GM12878 (cell line): ENCODE data around the gene PPP2R2D. TPM values are rescaled to one million over a fixed set of nuclear protein-coding genes. Genes with fewer than 3 reads are reported as not detected.

ENCODE experiments used
- ATAC-seq: fragments of 200-7000 bp; cut with Tn5 transposase; 3 replicates; pipeline ENCODE4 v1.9.1; 2020; ENCODE audit warnings: mild to moderate bottlenecking, moderate library complexity
- BruUV-seq: library from RNA; stranded (reverse); fragments of 400-500 nt; replicated peaks from 2 replicates; lab custom pipeline; 2021; lab: Mats Ljungman, UMichigan
- CTCF ChIA-PET: fragments of 300-600 bp; sonication (Branson Sonifier 250); formaldehyde crosslinking; extraction: SDS; loops from one replicate; lab custom pipeline; 2021; ENCODE audit warnings: inconsistent platforms; lab: Yijun Ruan, JAX
- POLR2A ChIA-PET: fragments of 350-600 bp; formaldehyde crosslinking; extraction: SDS; loops from one replicate; lab custom pipeline; 2021; ENCODE audit warnings: inconsistent platforms; lab: Charles Lee
- RAD21 ChIA-PET: fragments of 300-600 bp; sonication (Branson Sonifier 250); formaldehyde crosslinking; loops from one replicate; lab custom pipeline; 2023; ENCODE audit warnings: antibody characterized with exemption; ENCODE audit not compliant: unreplicated experiment; lab: Charles Lee
- SMC1A ChIA-PET: fragments of 300-600 bp; sonication (Branson Sonifier 250); formaldehyde crosslinking; loops from one replicate; lab custom pipeline; 2023; ENCODE audit not compliant: unreplicated experiment, uncharacterized antibody; lab: Charles Lee
- DNase-seq: peaks from one replicate; pipeline ENCODE4 v3.0.0-alpha.2; 2011; ENCODE audit warnings: low read depth, low spot score
- FAIRE-seq: peaks from 3 replicates; lab custom pipeline; 2011; peaks lifted over from hg19 to GRCh38; lab: Jason Lieb, UNC
- H2AFZ ChIP-seq: 2 replicates; pipeline ENCODE4 v1.6.0; 2011; ENCODE audit warnings: low read depth, low read length, control low read depth; ENCODE audit not compliant: control insufficient read depth
- H3K27ac ChIP-seq: 2 replicates; pipeline ENCODE4 v1.5.1; 2011; ENCODE audit warnings: control low read depth; ENCODE audit not compliant: control insufficient read depth, insufficient read depth
- H3K27me3 ChIP-seq, 2 experiments: replicated peaks in 1 of 2; 2 replicates each; pipeline versions ENCODE4 v1.6.0 to v1.6.1; 2011; ENCODE audit warnings: low read length in 1 of 2; ENCODE audit not compliant: control insufficient read depth in 2 of 2, insufficient read depth in 2 of 2
- H3K36me3 ChIP-seq, 2 experiments: 2 replicates each; pipeline ENCODE4 v1.5.1; 2011; ENCODE audit warnings: low read length in 1 of 2; ENCODE audit not compliant: control insufficient read depth in 2 of 2, insufficient read depth in 2 of 2
- H3K4me1 ChIP-seq: 2 replicates; pipeline ENCODE4 v1.6.1; 2011; ENCODE audit warnings: mild to moderate bottlenecking, low read length, moderate library complexity, mixed read lengths; ENCODE audit not compliant: control insufficient read depth, insufficient read depth
- H3K4me2 ChIP-seq: 2 replicates; pipeline ENCODE4 v1.6.0; 2011; ENCODE audit warnings: control low read depth; ENCODE audit not compliant: control insufficient read depth, insufficient read depth
- H3K4me3 ChIP-seq: fragments of 200-600 bp; sonication (generic); 2 replicates; pipeline ENCODE4 v1.5.1; 2016
- H3K79me2 ChIP-seq: 2 replicates; pipeline ENCODE4 v1.6.0; 2011; ENCODE audit warnings: low read length; ENCODE audit not compliant: control insufficient read depth, insufficient read depth
- H3K9ac ChIP-seq: 2 replicates; pipeline ENCODE4 v1.8.0; 2011; ENCODE audit warnings: low read length, control low read depth, mixed read lengths; ENCODE audit not compliant: control insufficient read depth, insufficient read depth
- H3K9me3 ChIP-seq: replicated peaks from 3 replicates; pipeline ENCODE4 v1.5.1; 2011; ENCODE audit warnings: mild to moderate bottlenecking, low read length; ENCODE audit not compliant: control insufficient read depth, insufficient read depth
- H4K20me1 ChIP-seq: 2 replicates; pipeline ENCODE4 v1.6.0; 2011; ENCODE audit not compliant: control insufficient read depth, insufficient read depth
- ATF3 ChIP-seq: IDR thresholded peaks from 2 replicates; pipeline ENCODE4 v1.6.1; 2011; ENCODE audit warnings: low read depth, mild to moderate bottlenecking, low read length, moderate library complexity, borderline replicate concordance; ENCODE audit errors: extremely low read depth
- BCLAF1 ChIP-seq: fragments of 450-650 bp; IDR thresholded peaks from 2 replicates; pipeline ENCODE4 v1.6.1; 2017; ENCODE audit warnings: antibody characterized with exemption, mild to moderate bottlenecking, moderate library complexity
- EGR1 ChIP-seq, 2 experiments: IDR thresholded peaks; 1 replicate in 1 of 2; 2 replicates in 1 of 2; pipeline ENCODE4 v1.6.1; 2011 to 2012; ENCODE audit warnings: low read depth in 2 of 2, low read length in 2 of 2, borderline replicate concordance in 1 of 2, mild to moderate bottlenecking in 1 of 2, moderate library complexity in 1 of 2
- HCFC1 ChIP-seq: fragments of 150-350 bp; IDR thresholded peaks from 2 replicates; pipeline ENCODE4 v1.6.1; 2014; ENCODE audit warnings: low read length
- IKZF1 ChIP-seq: fragments of 450-650 bp; conservative IDR thresholded peaks from 2 replicates; pipeline ENCODE4 v1.6.1; 2017; ENCODE audit warnings: antibody characterized with exemption, mild to moderate bottlenecking
- MAX ChIP-seq: IDR thresholded peaks from 2 replicates; pipeline ENCODE4 v1.6.1; 2012; ENCODE audit warnings: low read depth, low read length, improper control_type of control experiment
- MEF2A ChIP-seq: IDR thresholded peaks from 2 replicates; pipeline ENCODE4 v1.6.1; 2011; ENCODE audit warnings: low read depth, mild to moderate bottlenecking, low read length, moderate library complexity; ENCODE audit not compliant: insufficient read depth
- NFYB ChIP-seq: IDR thresholded peaks from 2 replicates; pipeline ENCODE4 v1.6.1; 2011; ENCODE audit warnings: low read depth, mild to moderate bottlenecking, low read length, improper control_type of control experiment, moderate library complexity; ENCODE audit not compliant: insufficient read depth
- NR2F1 ChIP-seq: fragments of 450-650 bp; conservative IDR thresholded peaks from 2 replicates; pipeline ENCODE4 v1.6.1; 2017; ENCODE audit warnings: mild to moderate bottlenecking
- PAX5 ChIP-seq: IDR thresholded peaks from 2 replicates; pipeline ENCODE4 v1.6.1; 2011; ENCODE audit warnings: low read depth, low read length, borderline replicate concordance
- POLR2A ChIP-seq: IDR thresholded peaks from 2 replicates; pipeline ENCODE4 v1.6.1; 2011; ENCODE audit warnings: low read depth, mild to moderate bottlenecking, low read length
- POLR2AphosphoS2 ChIP-seq: IDR thresholded peaks from 2 replicates; pipeline ENCODE4 v1.6.1; 2011; ENCODE audit warnings: low read depth, mild to moderate bottlenecking, low read length, improper control_type of control experiment, moderate library complexity
- POLR2AphosphoS5 ChIP-seq: IDR thresholded peaks from 2 replicates; pipeline ENCODE4 v1.6.1; 2011; ENCODE audit warnings: mild to moderate bottlenecking, low read length, inconsistent platforms
- POU2F2 ChIP-seq: IDR thresholded peaks from 3 replicates; pipeline ENCODE4 v1.6.1; 2011; ENCODE audit warnings: low read depth, mild to moderate bottlenecking, low read length, borderline replicate concordance
- RB1 ChIP-seq: fragments of 450-650 bp; formaldehyde crosslinking; IDR thresholded peaks from 2 replicates; pipeline ENCODE4 v1.6.1; 2017; ENCODE audit warnings: mild to moderate bottlenecking, borderline replicate concordance
- SIX5 ChIP-seq: IDR thresholded peaks from 2 replicates; pipeline ENCODE4 v1.6.1; 2011; ENCODE audit warnings: mild to moderate bottlenecking, low read depth, low read length, moderate library complexity; ENCODE audit not compliant: severe bottlenecking
- SMAD5 ChIP-seq: IDR thresholded peaks from 2 replicates; pipeline ENCODE4 v1.6.1; 2016; ENCODE audit warnings: antibody characterized with exemption, low read depth
- SP1 ChIP-seq: IDR thresholded peaks from one replicate; pipeline ENCODE4 v1.6.1; 2011; ENCODE audit warnings: low read depth, low read length
- TAF1 ChIP-seq: IDR thresholded peaks from 2 replicates; pipeline ENCODE4 v1.6.1; 2011; ENCODE audit warnings: mild to moderate bottlenecking, low read depth, low read length, borderline replicate concordance
- YY1 ChIP-seq: IDR thresholded peaks from 2 replicates; pipeline ENCODE4 v1.6.1; 2011; ENCODE audit warnings: low read depth, mild to moderate bottlenecking, low read length
- WGBS: methylation state at CpG from one replicate; pipeline ENCODE4 v1.1.6; 2016; ENCODE audit warnings: low lambda C conversion rate; ENCODE audit not compliant: insufficient replicate concordance, insufficient coverage; ENCODE audit errors: missing lambda C conversion rate; 5-methylcytosine and 5-hydroxymethylcytosine counted together
- in situ Hi-C: fragments of 300-500 bp; cut with MboI; formaldehyde crosslinking; loops from 9 replicates; pipeline ENCODE4 v1.14.3; 2018; ENCODE audit warnings: mixed read lengths
- intact Hi-C: fragments of 100-400 bp; cut with micrococcal nuclease; formaldehyde crosslinking; loops from one replicate; pipeline ENCODE4 v1.14.2; 2022; ENCODE audit not compliant: unreplicated experiment
- polyA plus RNA-seq, 11 experiments: library from polyadenylated mRNA; depleted of rRNA in 4 of 11; unstranded in 6 of 11; stranded (reverse) in 5 of 11; fragments of >200 nt; fragmentation: Nextera tagmentation in 4 of 11; fragmentation: Illumina TruSeq in 1 of 11; extraction: Ambion mirVana in 4 of 11; extraction: Trizol in 1 of 11; gene quantifications; 1 replicate in 1 of 11; 2 replicates in 10 of 11; pipeline versions ENCODE4 v1.2.1 to v1.2.3, GENCODE V29; 2011 to 2016; ENCODE audit warnings: inconsistent platforms in 2 of 11, missing spikeins in 2 of 11, low read depth in 1 of 11
- total RNA-seq, 4 experiments: library from RNA; depleted of rRNA in 3 of 4; stranded (reverse); fragments of >200 nt in 3 of 4; fragmentation: Illumina TruSeq in 1 of 4; extraction: Trizol in 1 of 4; gene quantifications; 2 replicates each; pipeline versions ENCODE4 v1.2.1 to v1.2.3, GENCODE V29; 2013 to 2021

PPP2R2D gene
- total and polyA plus RNA-seq, 10 of the 15 experiments (the other 5 are each of a cell fraction or from before 2014, with no cell fraction given): 2.8 to 41.9 (median 21.8) TPM

GRCh38 chr10:131981429-131982184, 80.8 kb downstream of the PPP2R2D start, which contains the start of gene BNIP3:
Gene BNIP3 (minus strand): TSS chr10:131981923. CDS start chr10:131981806, 117 bp downstream.
- ChIA-PET CTCF (interaction anchor here (1.5 kb wide), 1 partner anchor 41 kb away, joined by 5 read pairs; no protein-coding TSS in a partner anchor), SMC1A (no interaction called here), POLR2A (no interaction called here), RAD21 (interaction anchor here (1.3 kb wide), 1 partner anchor 41 kb away, joined by 3 read pairs; no protein-coding TSS in a partner anchor)
- peaks cover 0 to 11% of the 10 kb centered on the region in 2 experiments; a peak in 2 of 4 replicates for H3K36me3 ChIP-seq
- H3K9ac ChIP-seq: peak within 1 kb of the TSS; percentile 81
- ATAC-seq (peak; percentile 97), DNase-seq (peak; percentile 75), FAIRE-seq (no peak)
- H3K27ac ChIP-seq: peak within 1 kb of the TSS; percentile 55
- no TSS peak for BruUV-seq
- intact Hi-C loops (loop anchor here (2.0 kb wide), 1 partner anchor 81 kb away; the partner anchor contains the start of gene PPP2R2D), in situ Hi-C loops (loop anchor here (5.0 kb wide), 1 partner anchor 84 kb away; no protein-coding TSS in a partner anchor)
- peak within 1 kb of the TSS; percentile 85 for H2AFZ ChIP-seq
- H4K20me1 ChIP-seq: peaks cover 11% of the 10 kb centered on the region
- WGBS: 1% methylated on average over 47 of the region's 100 CpGs
- peak within 1 kb of the TSS; percentile 77 for H3K4me2 ChIP-seq
- H3K4me1 ChIP-seq: no peaks in the 10 kb centered on the region; the same call in 1 of the 2 replicates
- peak within 1 kb of the TSS; percentile 98 for H3K4me3 ChIP-seq
- peaks cover 53% of the 10 kb centered on the region for H3K79me2 ChIP-seq
- no peaks in the 10 kb centered on the region for H3K27me3 ChIP-seq
- H3K9me3 ChIP-seq: no peaks in the 10 kb centered on the region; the same call in 2 of the 3 replicates
- peak; percentile 79 for TF ChIP-seq POLR2A
- TF ChIP-seq MEF2A: 0 out of 2 replicates have a peak, but pooled peaks have one; percentile 23
- TF ChIP-seq SMAD5: no peak
- peak; percentile 62 for TF ChIP-seq MAX
- no peak for TF ChIP-seq SIX5
- peak; percentile 42; the same call in 1 of the 2 replicates for TF ChIP-seq TAF1
- peak; percentile 99 for TF ChIP-seq IKZF1
- TF ChIP-seq EGR1 (IDR thresholded peaks at IDR 0.05; ENCODE audit: borderline replicate concordance in 1 of 2, low read depth in 2 of 2, low read length in 2 of 2): 0 out of 3 replicates have a peak, but pooled peaks of 1 of the 2 experiments have one; percentile 33
- peak; percentile 75; the same call in 1 of the 2 replicates for TF ChIP-seq BCLAF1
- peak; percentile 56; the same call in 1 of the 2 replicates for TF ChIP-seq POLR2AphosphoS2
- TF ChIP-seq YY1: 0 out of 2 replicates have a peak, but pooled peaks have one; percentile 30
- TF ChIP-seq NFYB: peak; percentile 57; the same call in 1 of the 2 replicates
- TF ChIP-seq ATF3: peak; percentile 31; the same call in 1 of the 2 replicates
- peak; percentile 54; the same call in 1 of the 2 replicates for TF ChIP-seq POLR2AphosphoS5
- peak; percentile 54 for TF ChIP-seq SP1
- TF ChIP-seq NR2F1: peak; percentile 74
- 0 out of 2 replicates have a peak, but pooled peaks have one; percentile 36 for TF ChIP-seq RB1
- peak; percentile 73; the same call in 1 of the 2 replicates for TF ChIP-seq PAX5
- TF ChIP-seq POU2F2: no peak
- 0 out of 2 replicates have a peak, but pooled peaks have one; percentile 25 for TF ChIP-seq HCFC1
